ENCODE measurements around the gene G6PC3.

Gene G6PC3

GRCh38 chr17:44122816-44123355 is 52.4 kb downstream of the G6PC3 start:
- no peaks in the 10 kb centered on the region for H3K36me3 ChIP-seq (replicated peaks)
- DNase-seq (ENCODE audit: low spot score in 2 of 2), result no peak
- peak overlapping the region; percentile 56 for H3K4me3 ChIP-seq
- in situ Hi-C loops (cut with MboI; ENCODE audit: low sequenced_read_pairs), result no loop called here
- H3K4me1 ChIP-seq, result peaks cover 11% of the 10 kb centered on the region
- H3K27me3 ChIP-seq (ENCODE audit: low read depth), result no peaks in the 10 kb centered on the region
- no peaks in the 10 kb centered on the region for H3K9me3 ChIP-seq

GRCh38 chr17:44123356-44124117 is 53.0 kb downstream of the G6PC3 start, which contains the start of gene HDAC5:
TSS of gene HDAC5 (minus strand) at chr17:44123641. CDS start at chr17:44117515, 6,126 bp downstream.
- Histone ChIP-seq H3K9me3 (no peaks in the 10 kb centered on the region), H3K4me3 (peak within 1 kb of the TSS; percentile 56), H3K4me1 (peaks cover 11% of the 10 kb centered on the region), H3K27me3 (ENCODE audit: low read depth) (no peaks in the 10 kb centered on the region), H3K36me3 (replicated peaks) (no peaks in the 10 kb centered on the region)
- in situ Hi-C loops (cut with MboI; ENCODE audit: low sequenced_read_pairs), result no loop called here
- peak; percentile 90 to 98 for DNase-seq (ENCODE audit: low spot score in 2 of 2)

GRCh38 chr17:44124118-44124438 is 53.5 kb downstream of the G6PC3 start:
- H3K4me3 ChIP-seq, result peak overlapping the region; percentile 56
- peaks cover 11% of the 10 kb centered on the region for H3K4me1 ChIP-seq
- no peak for DNase-seq (ENCODE audit: low spot score in 2 of 2)
- in situ Hi-C loops (cut with MboI; ENCODE audit: low sequenced_read_pairs), result no loop called here
- no peaks in the 10 kb centered on the region for H3K36me3 ChIP-seq (replicated peaks)
- no peaks in the 10 kb centered on the region for H3K9me3 ChIP-seq
- H3K27me3 ChIP-seq (ENCODE audit: low read depth), result no peaks in the 10 kb centered on the region

All from HAP-1 (cell line).